GM23338 (cell line): ENCODE data around the gene GRIK2. TPM values are rescaled to one million over a fixed set of nuclear protein-coding genes. Genes with fewer than 3 reads are reported as not detected.
A peak's percentile ranks its signal among the peaks of the same experiment; 100 is the strongest.

ENCODE experiments used
- ATAC-seq: fragments of 200-7000 bp; cut with Tn5 transposase; 3 replicates; pipeline ENCODE4 v1.9.1; 2020
- DNase-seq: peaks from one replicate; pipeline ENCODE4 v3.0.0-alpha.2; 2015; ENCODE audit warnings: low spot score
- H2AFZ ChIP-seq: fragments of 200-600 bp; sonication (generic); 2 replicates; pipeline ENCODE4 v1.8.0; 2016; ENCODE audit warnings: antibody characterized with exemption, mild to moderate bottlenecking, moderate library complexity
- H3F3A ChIP-seq: fragments of 200-600 bp; sonication (generic); replicated peaks from 2 replicates; pipeline ENCODE4 v1.8.0; 2017; ENCODE audit warnings: antibody characterized with exemption, mixed run types, low read depth
- H3K27ac ChIP-seq: fragments of 200-600 bp; sonication (generic); 2 replicates; pipeline ENCODE4 v1.6.1; 2016; ENCODE audit warnings: low read depth
- H3K27me3 ChIP-seq: fragments of 200-600 bp; sonication (generic); 2 replicates; pipeline ENCODE4 v1.8.0; 2016; ENCODE audit warnings: mild to moderate bottlenecking, mixed run types, moderate library complexity; ENCODE audit not compliant: insufficient read depth
- H3K36me3 ChIP-seq: fragments of 200-600 bp; sonication (generic); 2 replicates; pipeline ENCODE4 v1.8.0; 2016; ENCODE audit warnings: mild to moderate bottlenecking; ENCODE audit not compliant: insufficient read depth
- H3K4me1 ChIP-seq: fragments of 200-600 bp; sonication (generic); 2 replicates; pipeline ENCODE4 v1.8.0; 2016; ENCODE audit warnings: mild to moderate bottlenecking, moderate library complexity; ENCODE audit not compliant: insufficient read depth
- H3K4me2 ChIP-seq: fragments of 200-600 bp; sonication (generic); 2 replicates; pipeline ENCODE4 v1.7.1; 2017; ENCODE audit warnings: mixed run types
- H3K4me3 ChIP-seq: fragments of 200-600 bp; sonication (generic); 2 replicates; pipeline ENCODE4 v1.6.1; 2016; ENCODE audit warnings: mixed run types
- H3K79me2 ChIP-seq: fragments of 200-600 bp; sonication (generic); replicated peaks from 2 replicates; pipeline ENCODE4 v1.8.0; 2017; ENCODE audit warnings: mild to moderate bottlenecking; ENCODE audit not compliant: insufficient read depth
- H3K9me2 ChIP-seq: fragments of 200-600 bp; sonication (generic); 2 replicates; pipeline ENCODE4 v1.8.0; 2017; ENCODE audit not compliant: insufficient read depth
- H4K20me1 ChIP-seq: fragments of 200-600 bp; sonication (generic); replicated peaks from 2 replicates; pipeline ENCODE4 v1.8.0; 2017; ENCODE audit warnings: mild to moderate bottlenecking; ENCODE audit not compliant: insufficient read depth
- H3K27ac Mint-ChIP-seq: 2 replicates; pipeline ENCODE4 v1.8.0; 2020; ENCODE audit warnings: inconsistent platforms, mild to moderate bottlenecking, moderate library complexity, mixed read lengths
- H3K27me3 Mint-ChIP-seq: 3 replicates; pipeline ENCODE4 v1.8.0; 2022; ENCODE audit warnings: low read depth, mild to moderate bottlenecking, moderate library complexity, mixed read lengths, inconsistent platforms; ENCODE audit not compliant: insufficient read depth, poor library complexity
- H3K36me3 Mint-ChIP-seq: 3 replicates; pipeline ENCODE4 v1.8.0; 2021; ENCODE audit warnings: low read depth, mild to moderate bottlenecking, inconsistent platforms, moderate library complexity, mixed read lengths
- H3K4me1 Mint-ChIP-seq: 3 replicates; pipeline ENCODE4 v1.8.0; 2020; ENCODE audit warnings: mild to moderate bottlenecking, inconsistent platforms, mixed read lengths
- H3K4me3 Mint-ChIP-seq: 3 replicates; pipeline ENCODE4 v1.8.0; 2021; ENCODE audit warnings: moderate library complexity, mild to moderate bottlenecking, inconsistent platforms, mixed read lengths
- H3K9me3 Mint-ChIP-seq: 3 replicates; pipeline ENCODE4 v1.8.0; 2020; ENCODE audit warnings: moderate library complexity, mild to moderate bottlenecking, inconsistent platforms, mixed read lengths
- CREB1 ChIP-seq: fragments of 250-450 bp; sonication (Bioruptor Pico); IDR thresholded peaks from 2 replicates; pipeline ENCODE4 v1.5.0; 2020; ENCODE audit warnings: low read depth, mild to moderate bottlenecking, moderate library complexity
- CTCF ChIP-seq, 2 experiments: fragments of 200-600 bp in 1 of 2; sonication (generic) in 1 of 2; conservative IDR thresholded peaks; 2 replicates each; pipeline versions ENCODE4 v1.5.1 to v1.6.1; 2016 to 2017; ENCODE audit warnings: antibody characterized with exemption in 2 of 2, low read depth in 2 of 2, mild to moderate bottlenecking in 2 of 2, moderate library complexity in 1 of 2
- ETS1 ChIP-seq: IDR thresholded peaks from 2 replicates; pipeline ENCODE4 v1.6.1; 2016; ENCODE audit warnings: antibody characterized with exemption
- EZH2 ChIP-seq: fragments of 200-600 bp; sonication (generic); IDR thresholded peaks from one replicate; pipeline ENCODE4 v1.8.0; 2017; ENCODE audit warnings: antibody characterized with exemption, mild to moderate bottlenecking, low read depth; ENCODE audit not compliant: unreplicated experiment
- EZH2phosphoT487 ChIP-seq: fragments of 200-600 bp; sonication (generic); IDR thresholded peaks from one replicate; pipeline ENCODE4 v1.8.1; 2018; ENCODE audit warnings: antibody characterized with exemption; ENCODE audit not compliant: unreplicated experiment
- JUNB ChIP-seq: IDR thresholded peaks from one replicate; pipeline ENCODE4 v1.6.1; 2016; ENCODE audit warnings: antibody characterized with exemption; ENCODE audit not compliant: unreplicated experiment
- NANOG ChIP-seq: IDR thresholded peaks from 2 replicates; pipeline ENCODE4 v1.6.1; 2016; ENCODE audit warnings: antibody characterized with exemption, borderline replicate concordance
- POLR2AphosphoS5 ChIP-seq: IDR thresholded peaks from 2 replicates; pipeline ENCODE4 v1.6.1; 2016; ENCODE audit warnings: antibody characterized with exemption, low read depth
- REST ChIP-seq: IDR thresholded peaks from one replicate; pipeline ENCODE4 v1.6.1; 2018; ENCODE audit warnings: antibody characterized with exemption; ENCODE audit not compliant: unreplicated experiment
- STAT1 ChIP-seq: IDR thresholded peaks from one replicate; pipeline ENCODE4 v1.6.1; 2016; ENCODE audit warnings: antibody characterized with exemption; ENCODE audit not compliant: unreplicated experiment
- ZNF114 ChIP-seq: fragments of 250-450 bp; sonication (Bioruptor Pico); IDR thresholded peaks from 2 replicates; pipeline ENCODE4 v1.5.0; 2020; ENCODE audit warnings: mild to moderate bottlenecking, moderate library complexity
- ZNF331 ChIP-seq: fragments of 250-450 bp; sonication (Bioruptor Pico); IDR thresholded peaks from 2 replicates; pipeline ENCODE4 v1.5.0; 2020; ENCODE audit warnings: low read depth, mild to moderate bottlenecking, moderate library complexity
- ZNF462 ChIP-seq: fragments of 250-450 bp; sonication (Bioruptor Pico); IDR thresholded peaks from 2 replicates; pipeline ENCODE4 v1.5.0; 2020; ENCODE audit warnings: mild to moderate bottlenecking, moderate library complexity
- polyA plus RNA-seq: library from polyadenylated mRNA; unstranded; fragments of >200 nt; fragmentation: Nextera tagmentation; extraction: Ambion mirVana; gene quantifications from 2 replicates; pipeline ENCODE4 v1.2.1, GENCODE V29; 2016
- total RNA-seq: library from RNA; depleted of rRNA; stranded (reverse); fragments of >200 nt; shearing (Covaris generic); gene quantifications from 2 replicates; pipeline ENCODE4 v1.2.3, GENCODE V29; 2014

GRIK2 gene
- total and polyA plus RNA-seq, 2 experiments from 2014 or later: 0.73 to 3.0 TPM

GRCh38 chr6:101762851-101763250 is 369.3 kb downstream of the GRIK2 start:
- Histone ChIP-seq H3K79me2 (no peaks in the 10 kb centered on the region), H3K4me3 (no peak overlapping the region), H3K36me3 (no peaks in the 10 kb centered on the region), H4K20me1 (no peaks in the 10 kb centered on the region), H3K4me1 (peaks cover 59% of the 10 kb centered on the region), H3K27me3 (no peaks in the 10 kb centered on the region), H3K9me2 (no peaks in the 10 kb centered on the region), H3K27ac (no peak overlapping the region; the same call in 1 of the 2 replicates), H3K4me2 (peak overlapping the region; percentile 29; the same call in 1 of the 2 replicates), H2AFZ (peak overlapping the region; percentile 44; the same call in 1 of the 2 replicates), H3F3A (no peaks in the 10 kb centered on the region; the same call in 1 of the 2 replicates)
- peak overlapping the region; percentile 60 for H3K27ac Mint-ChIP-seq
- no peak overlapping the region for H3K4me3 Mint-ChIP-seq
- no peaks in the 10 kb centered on the region for H3K9me3 Mint-ChIP-seq
- no peaks in the 10 kb centered on the region for H3K27me3 Mint-ChIP-seq
- no peak for TF ChIP-seq ZNF331
- no peak for TF ChIP-seq CREB1 (CRISPR knock-in tag)
- TF ChIP-seq NANOG: no peak
- TF ChIP-seq EZH2phosphoT487: no peak
- TF ChIP-seq JUNB: no peak
- no peak for TF ChIP-seq REST
- TF ChIP-seq ZNF462 (CRISPR knock-in tag): no peak
- no peak for TF ChIP-seq CTCF (conservative IDR thresholded peaks at IDR 0.05; ENCODE audit: low read depth in 2 of 2)
- no peak for TF ChIP-seq EZH2
- no peak for TF ChIP-seq ETS1
- TF ChIP-seq STAT1: no peak
- TF ChIP-seq POLR2AphosphoS5: no peak
- no peak for TF ChIP-seq ZNF114 (CRISPR knock-in tag)
- ATAC-seq: no peak
- peaks cover 46% of the 10 kb centered on the region for H3K4me1 Mint-ChIP-seq
- no peak for DNase-seq
- no peaks in the 10 kb centered on the region for H3K36me3 Mint-ChIP-seq
